Keratinocyte (primary cell): ENCODE measurements around the gene WNT6.
"Not testable (repeated sequence)": the region's sequence is repeated elsewhere in the genome, so short reads cannot be mapped to it uniquely, and the experiment has no call there.

ENCODE experiments used
- CTCF ChIP-seq, 3 experiments: IDR thresholded peaks in 1 of 3; conservative IDR thresholded peaks in 1 of 3; optimal IDR thresholded peaks in 1 of 3; 2 replicates in 2 of 3; 3 replicates in 1 of 3; pipeline versions ENCODE3 to v1.5.1; 2011; ENCODE audit warnings: low read length in 3 of 3, mild to moderate bottlenecking in 3 of 3, moderate library complexity in 2 of 3, control low read depth in 1 of 3, inconsistent platforms in 1 of 3; ENCODE audit not compliant: insufficient read depth in 2 of 3; ENCODE audit errors: extremely low read depth in 1 of 3
- EZH2 ChIP-seq: IDR thresholded peaks from one replicate; pipeline ENCODE4 v1.6.1; 2012; ENCODE audit warnings: inconsistent platforms, mild to moderate bottlenecking, low read length, moderate library complexity

- TF ChIP-seq CTCF (optimal IDR thresholded peaks at IDR 0.05 in 1 of 3, IDR thresholded peaks at IDR 0.05 in 1 of 3, conservative IDR thresholded peaks at IDR 0.05 in 1 of 3; ENCODE audit: extremely low read depth in 1 of 3, insufficient read depth in 2 of 3, low read length in 3 of 3); EZH2: not testable (repeated sequence)
Measured at GRCh38 chr2:218846963-218847362, 12.6 kb upstream of the WNT6 start.
